MG63 (cell line): ENCODE results near the gene LDAH. TPM values are rescaled to one million over a fixed set of nuclear protein-coding genes. Genes with fewer than 3 reads are reported as not detected.

ENCODE experiments used
- DNase-seq: peaks from one replicate; pipeline ENCODE4 v3.0.0-alpha.2; 2020
- H3K27me3 ChIP-seq: fragments of 250-450 bp; sonication (Bioruptor Pico); 2 replicates; pipeline ENCODE4 v1.5.1; 2020; ENCODE audit warnings: mild to moderate bottlenecking, moderate library complexity
- H3K36me3 ChIP-seq: fragments of 250-450 bp; sonication (Bioruptor Pico); 2 replicates; pipeline ENCODE4 v1.5.1; 2020; ENCODE audit warnings: mild to moderate bottlenecking, moderate library complexity
- H3K4me3 ChIP-seq: fragments of 250-450 bp; sonication (Bioruptor Pico); 2 replicates; pipeline ENCODE4 v1.5.1; 2020; ENCODE audit warnings: mild to moderate bottlenecking, moderate library complexity
- H3K9me3 ChIP-seq: fragments of 250-450 bp; sonication (Bioruptor Pico); 2 replicates; pipeline ENCODE4 v1.5.1; 2020; ENCODE audit warnings: mild to moderate bottlenecking, moderate library complexity
- total RNA-seq: library from RNA; depleted of rRNA; stranded (reverse); fragments of >200 nt; shearing (Covaris generic); gene quantifications from 2 replicates; pipeline ENCODE4 v1.2.3, GENCODE V29; 2014; ENCODE audit warnings: low replicate concordance

Gene LDAH
- total RNA-seq, 1 experiment from 2014 or later: 9.0 TPM

- Histone ChIP-seq H3K36me3 (no peaks in the 10 kb centered on the region), H3K27me3 (peaks cover 51% of the 10 kb centered on the region), H3K9me3 (no peaks in the 10 kb centered on the region), H3K4me3 (no peak overlapping the region)
- no peak for DNase-seq
Measured at GRCh38 chr2:20660506-20661420, 162.1 kb downstream of the LDAH start.

- no peak for DNase-seq
Measured at GRCh38 chr2:20657522-20658235, 165.2 kb downstream of the LDAH start.

DNA sequence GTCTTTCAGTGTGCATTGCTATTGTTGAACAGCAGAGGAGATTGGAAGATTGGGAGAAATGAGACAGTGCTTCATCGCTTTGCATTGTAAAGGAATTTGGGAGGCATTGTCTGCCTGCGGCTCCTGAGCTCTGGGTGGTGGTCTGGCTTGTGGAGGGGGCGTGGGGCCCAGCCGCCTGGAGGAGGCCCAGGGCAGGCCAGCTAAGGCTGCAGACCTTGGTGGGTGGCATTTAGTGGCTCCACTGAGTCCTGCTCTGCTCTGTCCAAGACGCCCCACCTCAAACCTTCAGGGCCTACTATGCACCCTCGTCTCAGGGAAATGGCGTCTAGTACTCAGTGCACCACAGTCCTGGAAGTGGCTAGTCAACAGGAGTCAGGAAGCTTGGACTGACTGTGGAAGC, 166.3 kb downstream of the LDAH start:
- H3K36me3 ChIP-seq: no peaks in the 10 kb centered on the region
- no peak overlapping the region for H3K4me3 ChIP-seq
- H3K27me3 ChIP-seq: peaks cover 12% of the 10 kb centered on the region; the same call in 1 of the 2 replicates
- no peaks in the 10 kb centered on the region for H3K9me3 ChIP-seq
- DNase-seq: no peak

More at GRCh38 chr2:20657522-20658235, 165.2 kb downstream of the LDAH start:
- H3K9me3 ChIP-seq: no peaks in the 10 kb centered on the region
- peaks cover 23% of the 10 kb centered on the region for H3K27me3 ChIP-seq
- no peaks in the 10 kb centered on the region for H3K36me3 ChIP-seq
- H3K4me3 ChIP-seq: no peak overlapping the region

- H3K4me3 ChIP-seq: no peak overlapping the region
- no peaks in the 10 kb centered on the region for H3K9me3 ChIP-seq
- DNase-seq: no peak
- peaks cover 1% of the 10 kb centered on the region; the same call in 1 of the 2 replicates for H3K27me3 ChIP-seq
- H3K36me3 ChIP-seq: no peaks in the 10 kb centered on the region
Measured at GRCh38 chr2:20654535-20654813, 168.4 kb downstream of the LDAH start.

GRCh38 chr2:20653695-20654534, 169.0 kb downstream of the LDAH start:
- DNase-seq: no peak
- H3K36me3 ChIP-seq: no peaks in the 10 kb centered on the region
- H3K27me3 ChIP-seq: no peaks in the 10 kb centered on the region
- no peak overlapping the region for H3K4me3 ChIP-seq
- H3K9me3 ChIP-seq: no peaks in the 10 kb centered on the region

DNA sequence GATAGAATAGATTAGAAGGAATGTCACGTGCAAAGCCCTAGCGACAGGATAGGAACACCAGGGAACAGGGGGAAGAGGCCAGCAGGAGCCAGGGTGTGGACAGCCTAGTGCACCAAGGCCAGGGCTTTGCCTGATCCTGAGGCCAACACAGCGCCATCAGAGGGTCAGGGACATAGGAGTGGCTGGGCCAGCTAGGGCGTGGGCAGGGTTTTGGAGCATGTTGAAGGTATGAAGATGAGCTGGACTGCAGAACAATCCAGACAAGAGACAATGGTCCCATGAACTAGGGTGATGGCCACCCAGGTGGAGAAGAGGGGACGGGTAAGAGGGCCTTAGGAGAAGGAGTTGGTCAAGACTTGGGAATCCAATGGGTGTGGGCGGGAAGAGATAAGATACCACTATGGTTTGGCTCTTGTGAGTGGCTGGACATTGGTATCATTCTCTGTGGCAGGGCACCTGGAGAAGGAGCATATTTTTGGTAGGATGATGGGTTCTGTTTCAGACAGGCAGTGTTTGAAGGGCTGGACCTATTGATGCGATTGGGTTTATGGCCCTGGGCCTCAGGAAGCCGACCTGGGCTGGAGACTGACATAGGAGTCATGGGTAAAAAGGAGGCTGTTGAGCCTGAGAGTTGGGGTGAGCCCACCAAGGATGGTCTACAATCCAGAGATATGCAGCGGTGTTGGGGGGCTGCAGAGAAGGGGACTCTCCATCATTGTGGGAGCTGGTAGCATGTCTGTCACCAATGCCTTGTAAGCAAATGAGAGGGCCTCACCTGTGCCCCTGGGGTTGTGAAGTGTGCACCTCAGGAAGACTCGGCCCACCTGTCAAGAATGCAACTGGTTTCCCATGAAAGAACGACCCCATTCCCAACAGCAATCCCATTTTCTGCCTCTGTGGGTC, 170.0 kb downstream of the LDAH start:
- DNase-seq: no peak
- Histone ChIP-seq H3K4me3 (no peak overlapping the region), H3K36me3 (no peaks in the 10 kb centered on the region), H3K9me3 (no peaks in the 10 kb centered on the region), H3K27me3 (no peaks in the 10 kb centered on the region)

DNA sequence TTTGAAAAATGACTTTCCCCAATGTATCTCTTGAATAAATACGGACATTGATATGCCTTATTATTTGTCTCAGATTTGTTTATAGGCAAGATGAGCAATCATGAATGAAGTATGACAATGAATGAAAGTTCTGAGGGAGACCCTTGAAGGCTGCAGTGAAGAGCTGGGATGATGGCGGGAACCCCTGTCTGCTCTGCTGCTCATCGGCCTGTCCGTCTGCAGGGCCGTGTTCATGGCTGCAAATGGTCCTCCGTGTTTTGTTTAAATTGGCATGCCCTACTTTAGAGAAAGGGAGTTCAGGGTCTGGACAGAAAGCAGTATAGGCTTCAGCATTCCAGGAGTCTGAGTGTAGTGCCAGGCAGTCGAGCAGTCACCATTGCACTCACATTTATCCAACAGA, 170.8 kb downstream of the LDAH start:
- no peaks in the 10 kb centered on the region for H3K27me3 ChIP-seq
- no peaks in the 10 kb centered on the region for H3K9me3 ChIP-seq
- no peak for DNase-seq
- H3K4me3 ChIP-seq: no peak overlapping the region
- H3K36me3 ChIP-seq: no peaks in the 10 kb centered on the region

DNA sequence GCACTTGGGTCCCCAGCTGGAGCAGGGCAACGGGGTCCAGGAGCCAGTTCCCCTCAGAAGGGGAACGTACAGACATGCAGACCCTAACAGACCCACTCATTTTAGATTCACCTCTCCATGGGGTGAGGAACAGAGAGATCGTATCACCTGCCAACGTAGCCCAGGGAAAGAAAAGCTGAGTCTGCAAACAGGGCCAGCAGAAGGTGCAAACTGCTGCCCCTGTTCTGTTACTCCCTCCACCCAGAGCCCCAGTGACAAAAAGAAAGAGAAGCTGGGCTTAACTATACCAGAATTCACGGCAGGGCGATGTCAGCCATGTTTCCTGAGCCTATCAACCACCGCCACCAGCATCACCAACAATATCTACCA, 171.2 kb downstream of the LDAH start:
- DNase-seq: no peak
- H3K4me3 ChIP-seq: peak overlapping the region; percentile 89
- no peaks in the 10 kb centered on the region for H3K9me3 ChIP-seq
- H3K36me3 ChIP-seq: no peaks in the 10 kb centered on the region
- H3K27me3 ChIP-seq: no peaks in the 10 kb centered on the region

- no peaks in the 10 kb centered on the region for H3K27me3 ChIP-seq
- peak within 1 kb of the TSS; percentile 89 for H3K4me3 ChIP-seq
- no peaks in the 10 kb centered on the region for H3K36me3 ChIP-seq
- H3K9me3 ChIP-seq: no peaks in the 10 kb centered on the region
- peak; percentile 80 for DNase-seq
Measured at GRCh38 chr2:20650877-20651730, 171.8 kb downstream of the LDAH start, which contains the start of gene HS1BP3. TSS of gene HS1BP3 (minus strand) at chr2:20651098. CDS start at chr2:20651063, 35 bp downstream.

DNA sequence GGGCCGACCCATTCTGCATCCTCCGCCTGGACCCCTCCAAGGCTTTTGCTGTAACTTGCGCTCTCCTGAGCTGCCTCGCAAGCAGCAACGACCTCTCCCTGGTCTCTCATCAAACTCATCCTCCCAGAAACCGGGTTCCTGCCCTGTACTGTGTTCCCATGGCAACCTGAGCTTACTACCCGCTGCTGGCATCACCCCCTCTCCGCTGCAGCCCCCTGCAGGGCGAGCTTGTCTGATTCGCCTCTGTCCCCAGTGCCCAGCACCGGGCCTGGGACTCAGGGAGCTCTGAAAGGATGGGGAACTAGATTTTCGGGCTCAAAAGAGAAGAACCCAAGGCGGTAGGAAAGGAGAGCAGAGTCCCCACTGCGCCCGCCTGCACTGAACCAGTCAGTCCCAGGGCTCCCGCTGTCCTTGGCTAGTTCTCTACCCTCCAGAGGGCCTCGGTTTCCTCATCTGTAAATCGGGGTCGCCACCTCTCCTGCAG, 172.5 kb downstream of the LDAH start:
- DNase-seq: no peak
- Histone ChIP-seq H3K36me3 (no peaks in the 10 kb centered on the region), H3K9me3 (no peaks in the 10 kb centered on the region), H3K27me3 (no peaks in the 10 kb centered on the region), H3K4me3 (peak overlapping the region; percentile 89)

DNA sequence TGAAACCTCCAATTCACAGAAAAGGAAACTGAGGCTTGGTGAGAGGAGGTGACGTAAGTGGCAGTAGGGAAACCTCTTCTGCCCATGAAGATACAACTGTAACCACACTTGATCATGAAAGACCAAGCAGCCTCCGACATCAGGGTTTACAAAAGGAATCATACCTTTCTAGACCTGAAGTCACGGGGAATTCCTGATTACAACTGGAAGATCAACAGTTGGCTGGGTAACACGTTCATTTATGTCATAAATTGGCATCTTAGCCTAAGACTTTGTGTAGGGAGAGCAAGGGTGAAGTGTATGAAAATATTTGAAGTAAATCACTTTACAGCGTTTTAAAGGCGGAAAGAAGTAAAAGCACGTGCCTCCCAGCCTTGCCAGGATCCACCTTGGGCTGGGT, 172.9 kb downstream of the LDAH start:
- Histone ChIP-seq H3K4me3 (peak overlapping the region; percentile 89), H3K9me3 (no peaks in the 10 kb centered on the region), H3K27me3 (no peaks in the 10 kb centered on the region), H3K36me3 (no peaks in the 10 kb centered on the region)
- no peak for DNase-seq

GRCh38 chr2:20649576-20649975, 173.3 kb downstream of the LDAH start:
- Histone ChIP-seq H3K9me3 (no peaks in the 10 kb centered on the region), H3K36me3 (no peaks in the 10 kb centered on the region), H3K4me3 (no peak overlapping the region), H3K27me3 (no peaks in the 10 kb centered on the region)
- DNase-seq: no peak

GRCh38 chr2:20648831-20649230, 174.1 kb downstream of the LDAH start:
- no peak for DNase-seq
- no peaks in the 10 kb centered on the region for H3K9me3 ChIP-seq
- H3K36me3 ChIP-seq: no peaks in the 10 kb centered on the region
- no peaks in the 10 kb centered on the region for H3K27me3 ChIP-seq
- H3K4me3 ChIP-seq: no peak overlapping the region

DNA sequence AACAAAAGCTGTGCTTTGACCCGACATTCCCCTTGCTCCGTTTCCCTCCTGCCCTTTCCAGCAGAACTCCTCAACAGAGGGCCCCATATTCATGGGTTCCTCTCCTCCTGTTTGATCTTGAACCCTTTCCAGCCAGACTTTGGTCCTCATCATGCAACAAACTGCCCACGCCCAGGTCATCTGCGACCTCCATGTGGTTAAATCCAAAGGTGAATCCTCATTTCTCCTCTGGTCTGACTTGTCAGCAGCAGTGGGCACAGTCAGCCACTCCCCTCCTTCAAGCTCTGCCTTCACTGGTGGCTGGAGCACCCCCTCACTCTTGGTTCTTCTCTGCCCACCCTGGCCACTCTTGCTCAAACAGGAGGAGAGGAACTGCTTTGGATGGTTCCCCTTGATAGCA, 174.7 kb downstream of the LDAH start:
- no peak for DNase-seq
- H3K36me3 ChIP-seq: no peaks in the 10 kb centered on the region
- H3K9me3 ChIP-seq: no peaks in the 10 kb centered on the region
- no peak overlapping the region for H3K4me3 ChIP-seq
- no peaks in the 10 kb centered on the region for H3K27me3 ChIP-seq

DNA sequence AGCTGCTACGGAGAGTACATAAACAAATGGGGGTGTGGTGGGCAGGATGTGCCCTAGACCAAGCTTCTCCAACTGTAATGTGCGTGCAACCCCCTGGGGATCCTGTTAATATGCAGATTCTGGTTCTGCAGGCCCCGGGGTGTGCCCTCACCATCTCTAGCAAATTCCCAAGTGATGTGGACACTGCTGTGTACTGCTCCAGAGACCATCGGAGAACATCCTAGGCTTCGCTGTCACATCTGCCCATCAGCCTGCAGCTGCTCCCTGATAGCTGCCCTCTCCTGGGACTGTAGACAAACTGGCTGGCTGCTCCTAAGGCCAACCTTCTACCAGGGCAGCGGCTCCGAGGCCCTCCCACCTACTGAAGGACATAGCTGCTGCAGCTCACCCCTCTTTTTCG, 175.2 kb downstream of the LDAH start:
- H3K36me3 ChIP-seq: no peaks in the 10 kb centered on the region
- DNase-seq: no peak
- no peaks in the 10 kb centered on the region for H3K27me3 ChIP-seq
- H3K9me3 ChIP-seq: no peaks in the 10 kb centered on the region
- no peak overlapping the region for H3K4me3 ChIP-seq
